Esophagus muscularis mucosa (tissue), 3 donors: Measurements from ENCODE around the gene SPON1.

Experiments used
- CTCF ChIP-seq, 3 experiments: fragments of 200-600 bp in 2 of 3; fragments of 450-650 bp in 1 of 3; sonication (generic) in 2 of 3; IDR thresholded peaks; one replicate each; pipeline ENCODE4 v1.5.1; 2017 to 2019; ENCODE audit warnings: antibody characterized with exemption in 3 of 3, mild to moderate bottlenecking in 2 of 3, moderate library complexity in 1 of 3
- POLR2A ChIP-seq: fragments of 450-650 bp; IDR thresholded peaks from one replicate; pipeline ENCODE4 v1.6.1; 2017; ENCODE audit warnings: antibody characterized with exemption, moderate library complexity, mild to moderate bottlenecking, low read depth
- POLR2AphosphoS5 ChIP-seq, 2 donors: sonication (generic); formaldehyde crosslinking; IDR thresholded peaks; one replicate each; pipeline ENCODE4 v1.6.1; 2017; ENCODE audit warnings: antibody characterized with exemption in 2 of 2

- TF ChIP-seq CTCF (IDR thresholded peaks at IDR 0.05) (no peak), POLR2AphosphoS5 (IDR thresholded peaks at IDR 0.05) (no peak), POLR2A (no peak)
These were observed 95.5 kb downstream of the SPON1 start for GRCh38 chr11:14058061-14058460.
